Measurements from ENCODE around the gene KCNA10.

KCNA10 gene

GRCh38 chr1:110489406-110489805 is 29.6 kb downstream of the KCNA10 start:
- Mint-ChIP-seq H3K27me3 (ENCODE audit: low read depth) (peaks cover 38% of the 10 kb centered on the region), H3K36me3 (ENCODE audit: low read depth) (no peaks in the 10 kb centered on the region), H3K9me3 (no peaks in the 10 kb centered on the region), H3K4me3 (no peak overlapping the region), H3K4me1 (no peaks in the 10 kb centered on the region), H3K27ac (no peak overlapping the region)
- no peak for TF ChIP-seq CTCF (IDR thresholded peaks at IDR 0.05; ENCODE audit: unreplicated experiment in 3 of 3)

- H3K4me3 Mint-ChIP-seq = no peak overlapping the region
- no peak overlapping the region for H3K27ac Mint-ChIP-seq
- TF ChIP-seq CTCF (IDR thresholded peaks at IDR 0.05; ENCODE audit: unreplicated experiment in 3 of 3) = no peak
- H3K27me3 Mint-ChIP-seq (ENCODE audit: low read depth) = peaks cover 40% of the 10 kb centered on the region
- no peaks in the 10 kb centered on the region for H3K36me3 Mint-ChIP-seq (ENCODE audit: low read depth)
- no peaks in the 10 kb centered on the region for H3K9me3 Mint-ChIP-seq
- no peaks in the 10 kb centered on the region for H3K4me1 Mint-ChIP-seq
Measured at GRCh38 chr1:110488867-110489266, 30.1 kb downstream of the KCNA10 start.

DNA sequence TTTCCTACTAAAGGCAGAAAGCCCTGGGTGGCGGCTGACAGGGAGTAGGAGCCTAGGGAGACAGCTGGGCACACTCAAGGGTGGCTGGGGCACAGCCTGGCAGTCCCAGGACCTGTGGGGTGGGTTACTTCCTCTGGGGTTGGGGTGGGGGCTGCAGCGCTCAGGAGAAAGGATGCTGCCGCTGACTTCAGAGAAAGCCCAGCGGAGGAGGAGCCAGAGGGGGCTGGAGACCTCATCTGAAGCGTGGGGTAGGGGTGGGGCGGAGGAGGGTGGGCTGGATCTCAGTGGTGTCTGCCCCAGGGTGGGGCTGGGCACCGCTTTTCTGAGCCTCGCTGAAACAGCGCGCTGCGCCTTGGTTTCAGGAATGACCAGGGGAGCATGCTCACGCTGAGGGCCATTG is 30.8 kb downstream of the KCNA10 start:
- no peaks in the 10 kb centered on the region for H3K36me3 Mint-ChIP-seq (ENCODE audit: low read depth)
- TF ChIP-seq CTCF (IDR thresholded peaks at IDR 0.05; ENCODE audit: unreplicated experiment in 3 of 3) = no peak
- H3K4me3 Mint-ChIP-seq = no peak overlapping the region
- H3K27ac Mint-ChIP-seq = no peak overlapping the region
- no peaks in the 10 kb centered on the region for H3K9me3 Mint-ChIP-seq
- no peaks in the 10 kb centered on the region for H3K4me1 Mint-ChIP-seq
- H3K27me3 Mint-ChIP-seq (ENCODE audit: low read depth) = peaks cover 40% of the 10 kb centered on the region

- Mint-ChIP-seq H3K4me3 (no peak overlapping the region), H3K4me1 (no peaks in the 10 kb centered on the region), H3K36me3 (ENCODE audit: low read depth) (no peaks in the 10 kb centered on the region), H3K27ac (no peak overlapping the region), H3K9me3 (no peaks in the 10 kb centered on the region), H3K27me3 (ENCODE audit: low read depth) (peaks cover 44% of the 10 kb centered on the region)
- no peak for TF ChIP-seq CTCF (IDR thresholded peaks at IDR 0.05; ENCODE audit: unreplicated experiment in 3 of 3)
Measured at GRCh38 chr1:110487726-110488125, 31.2 kb downstream of the KCNA10 start.

- Mint-ChIP-seq H3K4me3 (no peak overlapping the region), H3K27ac (no peak overlapping the region), H3K36me3 (ENCODE audit: low read depth) (no peaks in the 10 kb centered on the region), H3K27me3 (ENCODE audit: low read depth) (peaks cover 47% of the 10 kb centered on the region), H3K4me1 (no peaks in the 10 kb centered on the region), H3K9me3 (no peaks in the 10 kb centered on the region)
- TF ChIP-seq CTCF (IDR thresholded peaks at IDR 0.05; ENCODE audit: unreplicated experiment in 3 of 3) = no peak
Measured at GRCh38 chr1:110485725-110486124, 33.2 kb downstream of the KCNA10 start.

- Mint-ChIP-seq H3K36me3 (ENCODE audit: low read depth) (no peaks in the 10 kb centered on the region), H3K9me3 (no peaks in the 10 kb centered on the region), H3K4me3 (no peak overlapping the region), H3K27ac (no peak overlapping the region), H3K4me1 (no peaks in the 10 kb centered on the region), H3K27me3 (ENCODE audit: low read depth) (peaks cover 51% of the 10 kb centered on the region)
- no peak for TF ChIP-seq CTCF (IDR thresholded peaks at IDR 0.05; ENCODE audit: unreplicated experiment in 3 of 3)
Measured at GRCh38 chr1:110484801-110485200, 34.2 kb downstream of the KCNA10 start.

All from nephron (organoid).